GM23338 (cell line): Measurements from ENCODE around the gene OXNAD1.

Source experiments
- CTCF ChIP-seq, 2 experiments: fragments of 200-600 bp in 1 of 2; sonication (generic) in 1 of 2; conservative IDR thresholded peaks; 2 replicates each; pipeline versions ENCODE4 v1.5.1 to v1.6.1; 2016 to 2017; ENCODE audit warnings: antibody characterized with exemption in 2 of 2, low read depth in 2 of 2, mild to moderate bottlenecking in 2 of 2, moderate library complexity in 1 of 2
- POLR2AphosphoS5 ChIP-seq: IDR thresholded peaks from 2 replicates; pipeline ENCODE4 v1.6.1; 2016; ENCODE audit warnings: antibody characterized with exemption, low read depth

- TF ChIP-seq POLR2AphosphoS5 (no peak), CTCF (conservative IDR thresholded peaks at IDR 0.05; ENCODE audit: low read depth in 2 of 2) (no peak)
Observed at GRCh38 chr3:16354291-16354690, 89.3 kb downstream of the OXNAD1 start.
